HUES64 (cell line): ENCODE data around the gene PEX13. TPM values are rescaled to one million over a fixed set of nuclear protein-coding genes. Genes with fewer than 3 reads are reported as not detected.
A peak's percentile ranks its signal among the peaks of the same experiment; 100 is the strongest.
"Not testable (repeated sequence)": the region's sequence is repeated elsewhere in the genome, so short reads cannot be mapped to it uniquely, and the experiment has no call there.

Experiments
- H3K27ac ChIP-seq: 2 replicates; pipeline ENCODE4 v1.7.0; 2013; ENCODE audit warnings: low read depth, low read length, inconsistent platforms
- H3K27me3 ChIP-seq: 2 replicates; pipeline ENCODE4 v1.6.1; 2013; ENCODE audit warnings: mild to moderate bottlenecking, low read length; ENCODE audit not compliant: insufficient read depth
- H3K36me3 ChIP-seq: 2 replicates; pipeline ENCODE4 v1.6.1; 2013; ENCODE audit warnings: mild to moderate bottlenecking, low read length; ENCODE audit not compliant: insufficient read depth
- H3K4me1 ChIP-seq: 2 replicates; pipeline ENCODE4 v1.6.1; 2013; ENCODE audit warnings: mild to moderate bottlenecking, low read length, moderate library complexity; ENCODE audit not compliant: insufficient read depth
- H3K4me3 ChIP-seq: 2 replicates; pipeline ENCODE4 v1.5.1; 2013; ENCODE audit warnings: mild to moderate bottlenecking, low read length, moderate library complexity
- H3K9ac ChIP-seq: 2 replicates; pipeline ENCODE4 v1.6.1; 2013; ENCODE audit warnings: mild to moderate bottlenecking, low read depth, low read length
- H3K9me3 ChIP-seq: 2 replicates; pipeline ENCODE4 v1.6.1; 2013; ENCODE audit warnings: low read depth, low read length; ENCODE audit not compliant: insufficient read depth
- WGBS: fragments of 150-250, 120-280 bp; methylation state at CpG from one replicate; pipeline ENCODE4 v1.1.7; 2013; ENCODE audit warnings: missing lambda C conversion rate; 5-methylcytosine and 5-hydroxymethylcytosine counted together
- polyA plus RNA-seq, 2 experiments: library from polyadenylated mRNA; stranded (reverse); fragments of 50-300 nt; gene quantifications; one replicate each; pipeline ENCODE4 v1.2.3, GENCODE V29; 2013

The PEX13 gene
- polyA plus RNA-seq (2013, experiment 1 of 2), result 11.8 TPM
- 16.4 TPM for polyA plus RNA-seq (2013, experiment 2 of 2)

- Histone ChIP-seq H3K4me1 (peaks cover 15% of the 10 kb centered on the region; the same call in 1 of the 2 replicates), H3K36me3 (peaks cover 4% of the 10 kb centered on the region; the same call in 1 of the 2 replicates), H3K27ac (peak within 1 kb of the TSS; percentile 98), H3K9ac (peak within 1 kb of the TSS; percentile 96), H3K27me3 (no peaks in the 10 kb centered on the region), H3K9me3 (no peaks in the 10 kb centered on the region), H3K4me3 (peak within 1 kb of the TSS; percentile 96)
- WGBS, result under 1% methylated on average over 32 of the region's 39 CpGs
Measured at GRCh38 chr2:61017556-61018317, at the start of gene PEX13, which contains the start of gene PUS10. Gene PEX13, plus strand, starts transcription at chr2:61017720. Its CDS starts 40 bp downstream, at chr2:61017760. Gene PUS10, minus strand, starts transcription at chr2:61018255. Its CDS starts 6,365 bp downstream, at chr2:61011890.

GRCh38 chr2:60972889-60973656 lies 44.4 kb upstream of the PEX13 start:
- Histone ChIP-seq H3K27ac (no peak overlapping the region), H3K9ac (no peak overlapping the region), H3K27me3 (no peaks in the 10 kb centered on the region), H3K9me3 (no peaks in the 10 kb centered on the region), H3K4me3 (no peak overlapping the region), H3K4me1 (no peaks in the 10 kb centered on the region), H3K36me3 (no peaks in the 10 kb centered on the region)
- WGBS, result 94% methylated on average over 32 of the region's 32 CpGs

- H3K9me3 ChIP-seq, result no peaks in the 10 kb centered on the region
- no peaks in the 10 kb centered on the region for H3K27me3 ChIP-seq
- no peaks in the 10 kb centered on the region for H3K4me1 ChIP-seq
- no peaks in the 10 kb centered on the region for H3K36me3 ChIP-seq
- H3K4me3 ChIP-seq, result no peak overlapping the region
- no peak overlapping the region for H3K27ac ChIP-seq
- no peak overlapping the region for H3K9ac ChIP-seq
- WGBS, result 87% methylated on average over 5 of the region's 5 CpGs
Measured at GRCh38 chr2:60973705-60974104, 43.8 kb upstream of the PEX13 start.

DNA sequence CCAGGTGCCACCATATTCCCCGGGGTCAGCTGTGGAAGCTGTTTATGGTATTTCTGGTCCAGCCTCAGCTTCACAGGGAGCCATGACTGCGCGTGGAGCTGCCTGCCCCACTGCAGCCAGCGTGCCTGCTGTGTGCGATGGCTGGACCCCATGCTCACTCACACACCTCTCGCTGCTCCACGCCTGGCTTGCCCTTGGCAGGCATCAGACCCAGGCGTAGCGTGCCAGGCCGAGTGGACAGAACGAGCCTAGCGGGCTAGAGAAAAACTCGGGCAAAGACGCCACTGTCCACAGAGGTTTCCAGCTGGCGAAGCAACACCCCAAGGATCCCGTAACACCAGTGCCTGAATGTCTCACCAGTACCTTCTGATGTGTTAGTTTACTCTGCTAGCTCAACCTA lies 42.9 kb upstream of the PEX13 start:
- no peak overlapping the region for H3K4me3 ChIP-seq
- no peaks in the 10 kb centered on the region for H3K27me3 ChIP-seq
- H3K36me3 ChIP-seq, result no peaks in the 10 kb centered on the region
- no peaks in the 10 kb centered on the region for H3K4me1 ChIP-seq
- no peak overlapping the region for H3K9ac ChIP-seq
- no peaks in the 10 kb centered on the region for H3K9me3 ChIP-seq
- no peak overlapping the region for H3K27ac ChIP-seq
- 95% methylated on average over 16 of the region's 16 CpGs for WGBS

GRCh38 chr2:60976256-60976850 lies 41.2 kb upstream of the PEX13 start:
- 90% methylated on average over 3 of the region's 3 CpGs for WGBS
- H3K27ac ChIP-seq, result no peak overlapping the region
- no peaks in the 10 kb centered on the region for H3K27me3 ChIP-seq
- no peak overlapping the region for H3K9ac ChIP-seq
- no peaks in the 10 kb centered on the region for H3K9me3 ChIP-seq
- no peak overlapping the region for H3K4me3 ChIP-seq
- H3K4me1 ChIP-seq, result no peaks in the 10 kb centered on the region
- H3K36me3 ChIP-seq, result no peaks in the 10 kb centered on the region

DNA sequence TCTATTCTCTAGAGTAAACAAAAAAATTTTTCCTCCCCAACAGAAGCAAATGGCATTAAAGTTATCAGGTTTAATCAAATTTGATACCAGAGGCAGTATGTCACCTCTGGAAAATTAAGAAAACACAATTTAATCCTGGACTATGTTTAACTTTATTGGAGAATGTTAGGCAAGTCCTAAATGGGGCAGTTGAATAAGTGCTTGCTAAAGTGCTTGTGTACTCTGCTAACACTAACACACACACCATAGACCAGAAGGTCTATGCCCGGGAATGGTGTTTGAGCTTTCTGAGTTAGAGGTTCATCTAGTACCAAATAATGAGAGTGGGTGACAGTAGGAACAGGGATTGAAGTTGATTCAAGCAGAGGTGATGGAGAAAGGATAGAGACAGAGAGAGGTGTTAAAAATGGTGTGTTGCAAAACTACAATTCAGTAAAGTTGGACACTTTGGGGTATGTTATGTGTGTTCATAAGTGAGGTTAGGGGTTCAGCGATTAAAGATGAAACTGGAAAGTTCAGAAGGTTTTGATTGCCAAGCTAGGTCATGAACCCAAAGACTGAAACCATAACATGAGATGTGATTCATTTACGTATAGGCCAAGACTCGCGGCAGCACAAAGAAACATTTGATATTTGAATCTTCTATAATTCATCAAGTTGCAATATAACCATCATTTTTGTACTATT lies 40.5 kb upstream of the PEX13 start:
- 60% methylated on average over 3 of the region's 5 CpGs for WGBS

DNA sequence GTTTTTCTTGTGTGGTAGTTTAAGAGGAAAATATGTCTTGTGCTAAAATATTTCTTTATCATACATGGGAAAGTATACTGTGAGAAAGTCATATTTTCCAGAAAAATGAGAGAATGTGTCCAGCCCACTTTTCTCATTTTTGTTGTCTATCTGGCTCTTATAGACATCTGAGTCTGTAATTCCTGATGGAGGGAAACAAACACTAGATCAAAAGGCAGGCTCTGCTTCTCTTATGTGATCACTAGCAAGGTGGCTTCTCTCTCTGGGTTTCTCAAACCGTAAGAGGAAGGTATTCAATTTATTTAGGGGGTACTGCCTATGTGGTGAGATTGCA lies 40.0 kb upstream of the PEX13 start:
- Histone ChIP-seq H3K4me1 (no peaks in the 10 kb centered on the region), H3K36me3 (no peaks in the 10 kb centered on the region), H3K9ac (no peak overlapping the region), H3K27me3 (no peaks in the 10 kb centered on the region), H3K27ac (no peak overlapping the region), H3K4me3 (no peak overlapping the region), H3K9me3 (no peaks in the 10 kb centered on the region)
- WGBS, result 100% methylated on average over 1 of the region's 1 CpG

More for the DNA sequence above, 40.5 kb upstream of the PEX13 start:
- H3K27ac ChIP-seq, result no peak overlapping the region
- H3K4me1 ChIP-seq, result no peaks in the 10 kb centered on the region
- H3K36me3 ChIP-seq, result no peaks in the 10 kb centered on the region
- no peak overlapping the region for H3K4me3 ChIP-seq
- no peak overlapping the region for H3K9ac ChIP-seq
- no peaks in the 10 kb centered on the region for H3K9me3 ChIP-seq
- H3K27me3 ChIP-seq, result no peaks in the 10 kb centered on the region

DNA sequence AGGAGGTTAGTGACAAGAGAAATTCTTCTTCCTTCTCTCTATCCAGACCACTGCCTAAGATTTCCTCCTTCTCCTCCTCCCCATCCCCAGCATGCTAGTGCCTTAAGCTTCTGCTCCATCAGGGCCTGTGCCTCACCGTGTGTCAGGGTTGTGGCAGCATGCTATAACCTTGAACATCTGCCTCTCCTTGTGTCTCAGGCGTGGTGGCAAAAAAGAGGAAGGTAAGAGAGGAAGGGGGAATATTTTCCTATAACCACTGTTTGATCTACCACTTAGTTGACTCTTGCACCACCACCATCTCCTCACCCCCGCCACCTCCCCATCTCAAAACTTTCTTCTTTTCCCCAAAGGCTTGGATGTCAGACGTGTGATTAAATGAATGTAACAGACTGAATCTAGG lies 38.3 kb upstream of the PEX13 start:
- H3K9ac ChIP-seq, result no peak overlapping the region
- no peaks in the 10 kb centered on the region for H3K9me3 ChIP-seq
- H3K36me3 ChIP-seq, result no peaks in the 10 kb centered on the region
- no peak overlapping the region for H3K4me3 ChIP-seq
- no peaks in the 10 kb centered on the region for H3K27me3 ChIP-seq
- H3K27ac ChIP-seq, result no peak overlapping the region
- 88% methylated on average over 1 of the region's 4 CpGs for WGBS
- H3K4me1 ChIP-seq, result no peaks in the 10 kb centered on the region

DNA sequence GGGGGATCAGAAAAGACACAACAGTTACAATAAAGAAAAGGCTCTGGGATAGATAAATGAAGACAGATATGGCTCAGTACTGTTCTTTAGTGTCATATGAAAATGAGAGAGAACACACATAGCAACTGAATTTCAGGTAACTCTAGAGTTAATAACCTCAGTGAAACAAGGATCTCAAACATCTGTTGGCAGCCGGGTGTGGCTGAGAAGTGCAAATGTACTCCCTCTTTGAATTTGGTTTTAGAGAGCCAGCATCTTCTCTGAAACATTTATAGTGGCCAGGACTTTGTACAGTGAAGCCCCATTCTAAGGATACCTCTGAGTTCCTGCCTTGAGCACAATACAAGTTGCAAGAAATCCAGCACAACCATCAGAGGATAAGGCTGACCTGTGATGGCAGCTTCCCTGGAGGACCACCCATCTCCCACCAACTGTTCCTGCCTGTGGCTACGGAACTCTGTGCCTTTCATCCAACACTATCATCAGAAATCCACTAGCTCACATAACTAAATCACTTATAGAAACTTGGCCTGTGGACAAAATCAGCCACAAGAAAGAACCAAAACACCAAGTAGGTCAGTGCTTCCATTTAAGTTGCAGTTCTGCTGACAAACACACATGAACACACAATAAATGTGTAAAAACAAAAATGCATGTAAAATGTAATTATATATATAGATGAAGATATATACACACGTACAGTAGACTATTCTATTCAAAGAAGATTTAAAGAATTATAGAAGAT lies 37.3 kb upstream of the PEX13 start:
- Histone ChIP-seq H3K4me1 (no peaks in the 10 kb centered on the region), H3K27ac (no peak overlapping the region), H3K36me3 (no peaks in the 10 kb centered on the region), H3K4me3 (no peak overlapping the region), H3K9ac (no peak overlapping the region), H3K27me3 (no peaks in the 10 kb centered on the region), H3K9me3 (no peaks in the 10 kb centered on the region)
- 91% methylated on average over 2 of the region's 3 CpGs for WGBS

DNA sequence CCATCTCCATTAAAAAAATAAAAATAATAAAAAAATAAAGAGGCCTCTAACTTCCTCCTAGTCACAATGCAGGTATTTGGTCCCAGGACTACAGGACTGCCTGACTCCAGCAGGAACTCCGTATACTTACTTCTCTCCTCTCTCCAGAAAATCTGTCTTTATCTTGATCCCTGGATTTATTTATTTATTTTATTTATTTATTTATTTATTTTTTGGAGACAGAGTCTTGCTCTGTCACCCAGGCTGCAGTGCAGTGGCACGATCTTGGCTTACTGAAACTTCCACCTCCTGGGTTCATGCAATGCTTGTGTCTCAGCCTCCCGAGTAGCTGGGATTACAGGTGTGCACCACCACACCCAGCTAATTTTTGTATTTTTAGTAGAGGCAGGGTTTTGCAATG lies 35.5 kb upstream of the PEX13 start:
- WGBS, result 97% methylated on average over 3 of the region's 3 CpGs
- H3K27me3 ChIP-seq, H3K36me3 ChIP-seq, H3K9me3 ChIP-seq, H3K4me1 ChIP-seq, H3K27ac ChIP-seq, H3K4me3 ChIP-seq, H3K9ac ChIP-seq: not testable (repeated sequence)
